HG02763 (cell line): ENCODE measurements around the gene RPS24.

ENCODE experiments used
- ATAC-seq: cut with Tn5 transposase; IDR thresholded peaks from one replicate; pipeline ENCODE4 v1.9.1; 2021; ENCODE audit warnings: mild to moderate bottlenecking, moderate library complexity; ENCODE audit not compliant: unreplicated experiment

RPS24 gene

DNA sequence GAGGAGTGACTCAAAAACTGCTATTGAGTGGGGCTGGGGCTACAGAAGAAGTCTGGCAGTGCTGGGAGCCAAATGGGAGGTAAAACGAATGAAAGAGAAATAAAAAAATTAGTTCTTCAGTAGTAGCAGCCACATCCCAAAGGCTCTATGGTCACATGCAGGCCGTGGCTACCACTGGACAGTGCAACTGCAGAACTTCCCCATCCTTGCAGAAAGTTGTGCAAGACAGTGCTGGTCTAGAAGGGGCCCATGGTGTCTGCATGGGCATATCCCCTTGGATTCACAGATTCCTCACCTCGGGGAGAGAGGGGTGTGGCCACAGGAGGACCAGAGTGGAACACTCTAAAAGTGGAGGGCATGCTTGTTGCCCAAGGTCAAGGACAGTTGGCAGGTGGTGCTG is 47.6 kb downstream of the RPS24 start:
- ATAC-seq = no peak

DNA sequence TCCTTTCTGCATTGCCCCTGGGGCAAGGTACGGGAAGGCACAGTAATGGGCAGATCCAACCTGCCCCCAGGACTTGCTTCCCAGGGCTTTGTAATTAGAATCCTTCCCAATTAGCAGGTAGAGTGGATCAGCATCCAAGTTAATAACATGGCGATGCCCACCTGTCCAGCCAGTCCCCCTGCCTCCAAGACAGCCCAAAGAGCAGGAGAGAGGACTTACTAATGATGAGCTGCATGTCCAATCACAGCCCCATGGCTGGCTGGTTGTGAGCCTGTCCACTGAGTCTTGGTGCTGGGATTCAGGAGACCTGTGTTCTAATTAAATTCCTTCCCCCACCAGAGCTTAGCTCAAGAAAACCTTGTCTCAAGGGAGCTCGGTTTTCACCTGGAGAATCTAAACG is 49.0 kb downstream of the RPS24 start:
- ATAC-seq = no peak
